BLaER1 treated with 17β-estradiol and CSF1 and Interleukin-3, amounts not matched to agents 10 nM and 100 nM (cell line): ENCODE data around the gene CACNA2D3.

Experiments
- H3K27ac ChIP-seq, 11 experiments: shearing (Covaris generic); formaldehyde crosslinking; 2 replicates each; pipeline ENCODE4 v1.8.1; 2022
- H3K27me3 ChIP-seq, 11 experiments: shearing (Covaris generic); formaldehyde crosslinking; 2 replicates each; pipeline ENCODE4 v1.8.1; 2022
- H3K36me3 ChIP-seq, 11 experiments: shearing (Covaris generic); formaldehyde crosslinking; 2 replicates each; pipeline ENCODE4 v1.8.1; 2022
- H3K4me1 ChIP-seq, 10 experiments: shearing (Covaris generic); formaldehyde crosslinking; 2 replicates each; pipeline ENCODE4 v1.8.1; 2022
- H3K4me2 ChIP-seq, 11 experiments: shearing (Covaris generic); formaldehyde crosslinking; 2 replicates each; pipeline ENCODE4 v1.8.1; 2022
- H3K4me3 ChIP-seq, 10 experiments: shearing (Covaris generic); formaldehyde crosslinking; 2 replicates each; pipeline ENCODE4 v1.8.1; 2022
- H3K9ac ChIP-seq, 11 experiments: shearing (Covaris generic); formaldehyde crosslinking; 2 replicates each; pipeline ENCODE4 v1.8.1; 2022
- H3K9me3 ChIP-seq, 11 experiments: shearing (Covaris generic); formaldehyde crosslinking; replicated peaks in 1 of 11; 2 replicates each; pipeline ENCODE4 v1.8.1; 2022
- H4K20me1 ChIP-seq, 11 experiments: shearing (Covaris generic); formaldehyde crosslinking; 2 replicates each; pipeline ENCODE4 v1.8.1; 2022
- Cebpa-rat ChIP-seq, 11 experiments: shearing (Covaris generic); IDR thresholded peaks; 2 replicates each; pipeline ENCODE4 v1.8.1; 2022

CACNA2D3 gene

DNA sequence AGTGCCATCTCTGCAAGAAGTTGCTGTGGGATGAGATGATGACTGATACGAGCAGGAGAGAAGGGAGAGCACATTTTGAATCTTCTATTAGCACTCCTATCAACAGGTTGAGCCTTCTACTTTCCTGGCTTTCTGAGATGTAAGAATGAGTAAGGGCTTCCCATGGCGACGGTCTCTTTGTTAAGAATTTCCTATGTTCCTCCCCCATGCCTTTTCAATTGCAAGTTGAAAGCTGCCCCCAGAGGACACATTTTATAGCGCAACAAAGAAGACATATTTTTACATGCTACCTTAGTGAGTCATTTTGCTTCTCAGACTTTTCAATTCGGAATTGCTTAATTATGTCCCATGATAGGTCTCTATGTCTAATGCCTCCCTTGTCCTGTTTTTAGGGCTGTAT lies 876.8 kb downstream of the CACNA2D3 start:
- no peaks in the 10 kb centered on the region for H3K4me1 ChIP-seq
- no peak overlapping the region for H3K4me2 ChIP-seq
- no peak overlapping the region for H3K9ac ChIP-seq
- H3K4me3 ChIP-seq: no peak overlapping the region
- no peak for TF ChIP-seq Cebpa-rat (IDR thresholded peaks at IDR 0.05)
- no peak overlapping the region for H3K27ac ChIP-seq
- H3K27me3 ChIP-seq: no peaks in the 10 kb centered on the region
- H3K36me3 ChIP-seq: no peaks in the 10 kb centered on the region
- no peaks in the 10 kb centered on the region for H3K9me3 ChIP-seq
- H4K20me1 ChIP-seq: no peaks in the 10 kb centered on the region

DNA sequence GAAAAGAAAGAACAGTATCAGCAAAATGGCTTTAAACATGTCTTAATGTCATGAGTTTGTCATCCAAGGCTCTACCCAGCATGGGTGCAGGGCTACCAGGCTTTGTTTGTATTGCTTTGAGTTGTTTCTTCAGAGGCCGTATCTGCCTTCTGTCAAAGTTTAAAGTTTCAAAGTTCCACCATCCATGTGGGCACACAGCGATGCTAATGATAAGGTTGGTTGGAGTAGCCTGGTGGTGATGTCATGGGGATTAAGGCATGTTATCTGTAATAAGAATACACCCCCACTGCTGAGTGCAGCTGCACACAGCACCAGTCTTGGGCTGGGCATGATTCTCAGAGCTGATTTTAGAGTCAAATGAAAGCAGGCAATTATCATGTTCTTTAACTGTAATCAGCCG lies 877.5 kb downstream of the CACNA2D3 start:
- no peaks in the 10 kb centered on the region for H3K4me1 ChIP-seq
- no peak for TF ChIP-seq Cebpa-rat (IDR thresholded peaks at IDR 0.05)
- H3K9me3 ChIP-seq: no peaks in the 10 kb centered on the region
- no peak overlapping the region for H3K4me3 ChIP-seq
- no peaks in the 10 kb centered on the region for H3K27me3 ChIP-seq
- H3K36me3 ChIP-seq: no peaks in the 10 kb centered on the region
- no peaks in the 10 kb centered on the region for H4K20me1 ChIP-seq
- no peak overlapping the region for H3K9ac ChIP-seq
- no peak overlapping the region for H3K4me2 ChIP-seq
- no peak overlapping the region for H3K27ac ChIP-seq

DNA sequence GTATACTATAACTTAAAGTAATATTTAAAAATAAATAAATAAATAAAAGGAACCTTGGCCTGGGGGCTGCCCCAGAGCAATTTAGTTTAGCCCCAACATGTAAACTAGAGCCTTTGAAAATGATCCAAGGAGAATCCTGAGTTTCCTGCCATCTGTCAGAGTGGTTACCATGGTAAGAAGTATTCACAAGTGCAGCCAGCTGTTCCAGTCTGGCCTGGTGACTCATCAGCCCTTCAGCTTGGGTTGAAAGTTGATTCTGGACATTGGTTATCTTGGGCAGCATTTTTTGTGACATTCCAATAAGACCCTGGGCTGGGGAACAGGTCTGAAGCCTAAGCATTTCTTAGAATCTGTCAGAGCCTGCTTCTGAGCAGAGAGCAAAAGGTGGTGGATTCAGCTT lies 878.2 kb downstream of the CACNA2D3 start:
- no peak overlapping the region for H3K4me2 ChIP-seq
- no peaks in the 10 kb centered on the region for H4K20me1 ChIP-seq
- H3K4me3 ChIP-seq: no peak overlapping the region
- H3K9me3 ChIP-seq: no peaks in the 10 kb centered on the region
- no peaks in the 10 kb centered on the region for H3K36me3 ChIP-seq
- no peak overlapping the region for H3K27ac ChIP-seq
- no peaks in the 10 kb centered on the region for H3K4me1 ChIP-seq
- no peak for TF ChIP-seq Cebpa-rat (IDR thresholded peaks at IDR 0.05)
- H3K27me3 ChIP-seq: no peaks in the 10 kb centered on the region
- no peak overlapping the region for H3K9ac ChIP-seq

DNA sequence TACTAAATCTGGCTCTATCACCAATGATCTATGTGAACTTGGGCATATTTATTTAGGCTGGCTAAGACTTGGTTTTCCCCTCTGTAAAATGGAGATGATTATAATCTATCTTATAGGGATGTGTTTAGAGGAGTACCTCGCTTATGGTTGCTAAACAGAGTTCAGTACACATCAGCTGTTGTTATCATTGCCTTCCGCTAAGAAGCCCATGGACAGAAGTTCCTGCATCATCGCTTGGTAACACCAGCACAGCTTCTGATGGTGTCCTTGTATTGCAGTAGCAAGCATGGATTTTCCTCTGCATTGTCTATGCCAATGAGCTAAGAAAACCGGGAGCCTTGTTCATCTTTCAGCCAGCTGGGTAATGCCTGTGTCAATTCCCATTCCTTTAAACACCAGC lies 878.6 kb downstream of the CACNA2D3 start:
- no peak overlapping the region for H3K9ac ChIP-seq
- TF ChIP-seq Cebpa-rat (IDR thresholded peaks at IDR 0.05): no peak
- no peak overlapping the region for H3K27ac ChIP-seq
- no peaks in the 10 kb centered on the region for H3K36me3 ChIP-seq
- H4K20me1 ChIP-seq: no peaks in the 10 kb centered on the region
- H3K4me1 ChIP-seq: no peaks in the 10 kb centered on the region
- no peaks in the 10 kb centered on the region for H3K9me3 ChIP-seq
- H3K4me3 ChIP-seq: no peak overlapping the region
- no peaks in the 10 kb centered on the region for H3K27me3 ChIP-seq
- H3K4me2 ChIP-seq: no peak overlapping the region

DNA sequence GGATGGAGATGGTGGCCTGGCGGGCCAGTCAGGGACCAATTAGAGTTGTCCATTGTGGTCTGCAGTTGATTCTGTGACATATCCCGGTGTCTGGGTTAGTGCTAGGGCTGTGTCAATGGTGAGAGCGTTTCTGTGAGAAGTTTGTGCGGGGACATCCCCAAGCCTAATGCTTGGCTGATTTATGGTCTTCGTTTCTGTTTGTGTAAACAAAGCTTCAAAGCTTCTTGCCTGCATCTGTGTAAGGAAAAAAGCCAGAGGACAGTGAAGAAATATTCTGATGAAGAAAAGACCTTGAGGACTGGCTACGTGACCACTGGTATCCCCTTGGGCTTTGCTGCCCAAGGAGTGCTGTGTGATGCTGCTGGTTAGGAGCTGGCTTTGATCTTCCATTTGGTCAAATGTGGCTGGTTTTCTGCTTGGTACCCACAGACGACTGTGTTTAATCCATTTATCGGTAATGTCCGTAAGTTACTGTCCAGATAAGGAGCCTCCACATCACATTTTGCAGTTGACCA lies 880.1 kb downstream of the CACNA2D3 start:
- H3K4me3 ChIP-seq: no peak overlapping the region
- H3K4me2 ChIP-seq: no peak overlapping the region
- H3K9me3 ChIP-seq: no peaks in the 10 kb centered on the region
- no peak for TF ChIP-seq Cebpa-rat (IDR thresholded peaks at IDR 0.05)
- no peaks in the 10 kb centered on the region for H3K36me3 ChIP-seq
- H4K20me1 ChIP-seq: no peaks in the 10 kb centered on the region
- no peak overlapping the region for H3K9ac ChIP-seq
- H3K27ac ChIP-seq: no peak overlapping the region
- H3K4me1 ChIP-seq: no peaks in the 10 kb centered on the region
- H3K27me3 ChIP-seq: no peaks in the 10 kb centered on the region

DNA sequence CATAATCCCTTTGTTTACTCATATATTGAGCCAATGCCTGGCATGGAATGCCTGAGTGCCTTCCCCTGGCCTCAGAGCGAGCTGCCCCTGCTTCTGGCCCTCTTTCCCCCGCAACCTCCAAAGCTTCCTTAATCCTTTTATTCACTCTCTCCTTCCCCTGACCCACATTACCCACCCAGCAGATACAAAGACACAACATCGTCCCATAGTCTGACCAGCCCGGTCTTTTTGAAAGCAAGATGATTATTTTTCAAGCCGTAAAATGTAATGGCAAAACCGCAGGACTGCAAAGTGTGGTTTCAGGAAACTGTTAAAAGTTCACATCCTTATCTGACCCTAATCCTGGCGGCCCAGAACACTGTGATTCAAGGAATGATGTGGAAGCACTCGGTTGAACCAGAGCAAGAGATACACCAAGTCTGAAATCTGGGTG lies 883.9 kb downstream of the CACNA2D3 start:
- Histone ChIP-seq H3K4me2 (no peak overlapping the region), H3K36me3 (no peaks in the 10 kb centered on the region), H3K27ac (no peak overlapping the region), H3K27me3 (no peaks in the 10 kb centered on the region), H3K4me1 (no peaks in the 10 kb centered on the region), H3K9ac (no peak overlapping the region), H3K4me3 (no peak overlapping the region), H3K9me3 (no peaks in the 10 kb centered on the region), H4K20me1 (no peaks in the 10 kb centered on the region)
- TF ChIP-seq Cebpa-rat (IDR thresholded peaks at IDR 0.05): no peak

DNA sequence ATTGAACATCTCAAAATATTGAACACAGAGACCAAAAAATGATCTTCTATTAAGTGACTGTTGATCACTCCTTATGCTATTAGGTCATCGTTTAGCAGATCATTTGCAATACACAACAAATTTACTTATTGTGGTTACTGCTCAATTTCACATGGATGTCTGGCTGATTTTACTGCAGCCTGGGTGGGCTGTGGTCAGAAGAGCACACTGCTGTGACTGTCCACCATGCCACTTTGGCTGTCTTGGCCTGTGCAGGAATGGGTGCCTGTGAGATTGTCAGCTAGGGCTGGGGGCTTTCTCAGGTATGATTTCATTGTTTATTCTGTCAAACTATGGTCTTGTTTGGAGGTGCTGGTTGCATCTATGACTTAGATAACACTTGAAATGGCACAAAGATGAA lies 885.6 kb downstream of the CACNA2D3 start:
- Histone ChIP-seq H3K4me2 (no peak overlapping the region), H3K27me3 (no peaks in the 10 kb centered on the region), H3K27ac (no peak overlapping the region), H3K4me1 (peaks cover 0 to 9% (median 5%) of the 10 kb centered on the region in 10 experiments; a peak in 7 of 20 replicates), H3K9me3 (no peaks in the 10 kb centered on the region), H3K9ac (no peak overlapping the region), H3K36me3 (no peaks in the 10 kb centered on the region), H4K20me1 (no peaks in the 10 kb centered on the region), H3K4me3 (no peak overlapping the region)
- TF ChIP-seq Cebpa-rat (IDR thresholded peaks at IDR 0.05): no peak

DNA sequence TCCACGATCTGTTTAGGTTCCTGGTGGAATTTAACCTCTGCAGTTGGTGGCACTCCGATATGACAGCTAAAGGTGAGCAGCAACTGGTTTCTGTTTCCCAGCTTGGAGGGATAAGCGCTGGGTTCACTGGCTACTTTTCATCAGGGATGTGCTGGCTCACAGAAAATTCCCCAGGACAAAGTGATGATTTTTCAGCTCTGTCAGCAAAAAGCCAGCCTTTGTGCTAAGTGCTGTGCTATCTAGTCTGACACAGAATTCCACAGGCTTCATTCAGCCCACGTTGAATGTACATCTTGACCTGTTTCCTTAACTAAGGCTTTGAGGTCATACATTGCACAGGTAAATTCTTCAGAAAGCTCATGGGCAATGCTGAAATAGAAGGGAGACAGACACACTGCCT lies 887.0 kb downstream of the CACNA2D3 start:
- Histone ChIP-seq H3K36me3 (no peaks in the 10 kb centered on the region), H3K9me3 (no peaks in the 10 kb centered on the region), H3K27me3 (no peaks in the 10 kb centered on the region), H3K9ac (no peak overlapping the region), H3K4me2 (no peak overlapping the region), H3K27ac (no peak overlapping the region), H4K20me1 (no peaks in the 10 kb centered on the region), H3K4me1 (peaks cover 0 to 9% (median 5%) of the 10 kb centered on the region in 10 experiments; a peak in 7 of 20 replicates), H3K4me3 (no peak overlapping the region)
- no peak for TF ChIP-seq Cebpa-rat (IDR thresholded peaks at IDR 0.05)

DNA sequence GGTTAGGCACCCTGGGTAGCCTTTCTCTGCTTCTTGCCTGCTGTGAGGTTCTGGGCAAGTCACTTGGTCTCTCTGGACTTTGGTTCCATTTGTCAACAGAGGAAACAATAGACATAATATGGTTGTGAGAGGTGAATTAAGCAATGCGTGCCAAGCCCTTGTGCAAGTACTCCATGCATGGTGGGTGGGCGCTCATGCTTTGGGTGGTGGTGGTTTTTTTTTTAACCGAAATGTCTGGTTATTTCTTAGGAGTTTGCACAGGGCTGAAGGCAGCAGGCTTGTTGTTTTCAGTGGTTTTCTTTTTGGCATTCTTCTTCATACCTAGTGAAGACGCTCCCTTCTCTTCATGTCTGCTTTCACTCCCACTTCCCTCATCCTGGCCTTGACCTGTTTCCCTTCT lies 889.7 kb downstream of the CACNA2D3 start:
- H3K4me3 ChIP-seq: no peak overlapping the region
- H3K9ac ChIP-seq: no peak overlapping the region
- H3K4me1 ChIP-seq: peaks cover 0 to 9% (median 5%) of the 10 kb centered on the region in 10 experiments; a peak in 8 of 20 replicates
- TF ChIP-seq Cebpa-rat (IDR thresholded peaks at IDR 0.05): no peak
- peak overlapping the region in 6 of 11 experiments; percentile 8 to 51 (median 32); a peak in 11 of 22 replicates for H3K4me2 ChIP-seq
- no peaks in the 10 kb centered on the region for H3K27me3 ChIP-seq
- H3K27ac ChIP-seq: no peak overlapping the region
- no peaks in the 10 kb centered on the region for H3K9me3 ChIP-seq
- no peaks in the 10 kb centered on the region for H3K36me3 ChIP-seq
- H4K20me1 ChIP-seq: no peaks in the 10 kb centered on the region

DNA sequence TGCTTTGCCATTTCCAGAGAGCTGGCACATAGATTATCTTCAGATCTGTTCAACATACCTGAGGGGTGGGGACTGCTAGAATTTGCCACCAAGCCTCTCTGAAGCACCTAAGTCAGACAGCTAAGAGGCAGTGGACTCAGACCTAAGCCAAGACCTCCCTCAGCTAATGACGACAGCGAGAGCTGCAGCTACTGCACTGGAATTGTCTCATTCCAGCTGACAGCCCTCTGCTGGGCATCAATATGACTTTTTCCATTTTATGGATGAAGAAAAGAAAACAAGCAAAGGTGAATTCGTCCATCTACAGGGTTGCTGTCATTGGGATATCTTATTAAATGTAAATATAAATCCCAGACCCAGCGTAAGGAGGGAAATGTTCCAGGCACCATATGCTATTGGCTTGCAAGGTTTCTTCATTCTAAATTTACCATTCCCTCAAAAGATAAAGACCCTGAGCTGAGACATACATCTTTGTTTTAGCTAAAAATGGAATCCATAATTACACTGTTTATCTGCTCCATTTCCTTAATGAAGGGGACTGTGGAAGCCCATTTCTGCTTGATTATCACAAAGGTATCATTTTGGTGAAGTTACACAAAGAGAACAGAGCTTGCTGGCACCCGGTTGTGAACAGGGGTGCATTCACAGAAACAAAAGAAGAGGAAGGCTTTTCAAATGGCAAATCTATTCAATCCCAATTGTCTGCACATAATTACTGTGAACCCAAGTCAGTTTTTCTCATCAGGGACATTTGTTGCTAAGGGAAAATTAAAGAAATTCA lies 891.0 kb downstream of the CACNA2D3 start:
- Histone ChIP-seq H3K27me3 (no peaks in the 10 kb centered on the region), H3K9ac (no peak overlapping the region), H3K4me1 (peaks cover 0 to 9% (median 5%) of the 10 kb centered on the region in 10 experiments; a peak in 8 of 20 replicates), H3K9me3 (no peaks in the 10 kb centered on the region), H4K20me1 (no peaks in the 10 kb centered on the region), H3K27ac (no peak overlapping the region), H3K4me3 (no peak overlapping the region), H3K36me3 (no peaks in the 10 kb centered on the region; a peak in 1 of 22 replicates), H3K4me2 (no peak overlapping the region)
- no peak for TF ChIP-seq Cebpa-rat (IDR thresholded peaks at IDR 0.05)
